ENCODE data around the gene WNT3A.
A peak's percentile ranks its signal among the peaks of the same experiment; 100 is the strongest.
"Not testable (repeated sequence)": the region's sequence is repeated elsewhere in the genome, so short reads cannot be mapped to it uniquely, and the experiment has no call there.

Gene WNT3A

GRCh38 chr1:228011721-228012311, 5.0 kb downstream of the WNT3A start:
- DNase-seq (ENCODE audit: low read depth in 1 of 2, low spot score in 1 of 2) = no peak
- TF ChIP-seq JUND (IDR thresholded peaks at IDR 0.05; ENCODE audit: low read depth) = no peak
- in situ Hi-C loops (cut with HindIII; ENCODE audit: low pct_unique_long_range_greater_than_20kb, low sequenced_read_pairs) = no loop called here

DNA sequence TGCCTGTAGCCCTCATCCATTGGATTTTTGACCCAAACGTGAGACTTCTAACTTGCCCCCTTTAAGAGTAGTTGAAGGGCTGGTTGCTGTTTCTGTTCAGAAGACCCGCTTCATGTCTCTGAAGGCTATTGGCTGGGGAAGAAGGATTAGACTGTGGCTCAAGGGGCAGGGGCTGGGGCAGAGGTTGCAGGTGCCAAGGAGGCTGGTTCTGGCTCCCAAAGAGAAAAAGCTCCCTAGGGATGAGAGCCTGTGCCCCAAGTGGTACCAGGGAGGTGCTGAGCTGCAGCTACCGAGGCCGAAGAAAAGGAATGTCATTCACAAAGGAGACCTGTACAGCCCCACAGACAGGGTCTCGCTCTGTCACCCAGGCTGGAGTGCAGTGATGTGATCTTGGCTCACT, 5.8 kb downstream of the WNT3A start:
- in situ Hi-C loops (cut with HindIII; ENCODE audit: low pct_unique_long_range_greater_than_20kb, low sequenced_read_pairs) = no loop called here
- no peak for DNase-seq (ENCODE audit: low read depth in 1 of 2, low spot score in 1 of 2)
- no peak for TF ChIP-seq JUND (IDR thresholded peaks at IDR 0.05; ENCODE audit: low read depth)

GRCh38 chr1:228013131-228013934, 6.5 kb downstream of the WNT3A start:
- DNase-seq (ENCODE audit: low read depth in 1 of 2, low spot score in 1 of 2) = peak; percentile 90 to 95
- in situ Hi-C loops (cut with HindIII; ENCODE audit: low pct_unique_long_range_greater_than_20kb, low sequenced_read_pairs) = no loop called here

DNA sequence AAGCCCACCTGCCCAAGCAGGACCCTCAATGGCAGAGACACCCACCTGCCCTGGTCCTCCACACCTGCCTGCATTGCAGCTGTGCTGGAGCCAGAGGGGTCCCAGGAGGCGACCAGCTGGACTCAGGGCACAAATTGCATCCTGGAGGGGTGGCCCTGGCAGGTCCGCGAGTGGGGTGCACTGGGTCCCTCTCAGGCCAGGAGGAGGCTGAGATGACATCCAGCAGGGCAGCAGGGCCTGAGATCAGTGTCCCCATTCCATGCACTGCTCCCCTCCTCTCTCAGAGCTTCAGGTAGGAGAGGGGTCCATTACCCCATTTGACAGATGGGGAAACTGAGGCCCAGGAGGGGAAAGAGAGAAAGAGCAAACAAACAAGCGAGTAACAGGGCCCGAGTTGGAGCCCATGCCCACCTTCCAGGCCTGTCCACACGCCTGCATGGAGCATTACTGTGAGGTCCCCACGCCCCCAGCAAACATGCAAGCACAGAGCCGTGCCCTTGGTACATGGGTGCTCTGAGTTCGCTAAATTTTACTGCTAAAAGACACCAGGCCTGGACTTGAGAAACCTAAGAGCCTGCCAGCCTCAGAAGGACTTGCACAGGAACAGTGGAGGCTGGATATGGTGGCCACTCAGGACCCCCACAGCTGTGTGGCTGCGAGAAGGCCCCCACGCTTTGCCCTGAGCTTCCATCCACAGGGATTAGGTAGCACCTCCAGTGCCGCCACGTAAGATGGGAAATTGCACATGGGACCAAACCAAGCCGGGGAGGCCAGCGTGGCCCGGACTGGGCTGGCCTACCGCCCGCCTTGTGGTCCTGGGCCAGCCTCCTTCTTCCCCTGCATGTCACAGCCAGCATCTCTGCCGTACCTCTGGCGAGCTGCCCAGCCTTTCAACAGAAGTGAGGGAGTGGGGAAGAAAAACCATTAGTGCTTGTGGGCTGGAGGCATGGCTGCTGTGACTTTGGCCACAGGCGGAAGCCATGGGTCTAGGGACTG, 7.4 kb downstream of the WNT3A start:
- in situ Hi-C loops (cut with HindIII; ENCODE audit: low pct_unique_long_range_greater_than_20kb, low sequenced_read_pairs) = no loop called here
- no peak for TF ChIP-seq JUND (IDR thresholded peaks at IDR 0.05; ENCODE audit: low read depth)
- DNase-seq (ENCODE audit: low read depth in 1 of 2, low spot score in 1 of 2) = no peak

More at GRCh38 chr1:228013131-228013934, 6.5 kb downstream of the WNT3A start:
- TF ChIP-seq JUND (IDR thresholded peaks at IDR 0.05; ENCODE audit: low read depth) = no peak

DNA sequence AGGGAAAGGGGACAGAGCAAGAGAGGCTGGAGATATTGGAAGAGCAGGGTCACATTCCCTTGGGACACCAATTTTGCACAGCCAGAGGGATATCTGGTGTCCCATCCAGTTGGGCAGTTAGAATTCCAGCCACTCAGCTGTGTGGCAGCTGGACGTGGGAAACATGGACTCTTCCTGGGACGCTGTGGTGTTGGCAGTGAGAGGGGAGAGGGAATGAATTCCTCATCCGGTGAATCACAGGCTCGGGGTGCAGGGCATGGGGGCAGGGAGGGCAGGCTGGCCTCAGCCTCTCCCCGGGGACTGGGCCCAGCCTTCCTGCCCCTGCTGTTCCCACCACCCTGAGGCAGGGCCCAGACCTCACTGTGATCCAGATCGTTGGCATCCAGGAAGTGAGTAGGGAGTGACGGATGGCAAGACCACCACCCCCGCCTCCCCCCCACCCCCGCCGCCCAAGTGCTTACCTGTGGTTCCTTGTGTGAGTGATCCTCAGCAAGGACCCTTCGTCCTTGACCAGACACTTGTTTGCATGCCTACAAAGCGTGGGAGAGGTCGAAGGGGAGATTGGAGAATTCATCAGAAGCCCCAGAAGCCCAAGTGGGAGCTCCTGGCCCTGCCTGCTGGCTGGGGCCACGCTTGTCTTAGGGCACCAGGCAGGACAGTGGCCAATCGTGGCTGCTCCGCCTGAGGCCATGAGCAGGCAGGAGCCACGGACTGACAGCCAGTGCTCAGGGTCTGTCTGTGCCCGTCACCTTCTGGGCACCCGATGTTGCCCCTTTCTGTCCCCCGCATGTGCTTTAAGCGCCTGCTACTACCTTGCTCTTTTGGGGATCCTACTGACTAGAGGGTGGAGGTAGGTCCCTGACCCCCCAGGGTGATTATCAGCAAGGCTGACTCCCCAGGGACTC, 8.7 kb downstream of the WNT3A start:
- TF ChIP-seq JUND (IDR thresholded peaks at IDR 0.05; ENCODE audit: low read depth) = no peak
- no peak for DNase-seq (ENCODE audit: low read depth in 1 of 2, low spot score in 1 of 2)
- in situ Hi-C loops (cut with HindIII; ENCODE audit: low pct_unique_long_range_greater_than_20kb, low sequenced_read_pairs) = no loop called here

- in situ Hi-C loops (cut with HindIII; ENCODE audit: low pct_unique_long_range_greater_than_20kb, low sequenced_read_pairs) = no loop called here
- DNase-seq (ENCODE audit: low read depth in 1 of 2, low spot score in 1 of 2) = no peak
- no peak for TF ChIP-seq JUND (IDR thresholded peaks at IDR 0.05; ENCODE audit: low read depth)
Observed at GRCh38 chr1:228016181-228016510, 9.3 kb downstream of the WNT3A start.

GRCh38 chr1:228016653-228017355, 10.0 kb downstream of the WNT3A start:
- DNase-seq (ENCODE audit: low read depth in 1 of 2, low spot score in 1 of 2) = no peak
- in situ Hi-C loops (cut with HindIII; ENCODE audit: low pct_unique_long_range_greater_than_20kb, low sequenced_read_pairs) = no loop called here
- no peak for TF ChIP-seq JUND (IDR thresholded peaks at IDR 0.05; ENCODE audit: low read depth)

DNA sequence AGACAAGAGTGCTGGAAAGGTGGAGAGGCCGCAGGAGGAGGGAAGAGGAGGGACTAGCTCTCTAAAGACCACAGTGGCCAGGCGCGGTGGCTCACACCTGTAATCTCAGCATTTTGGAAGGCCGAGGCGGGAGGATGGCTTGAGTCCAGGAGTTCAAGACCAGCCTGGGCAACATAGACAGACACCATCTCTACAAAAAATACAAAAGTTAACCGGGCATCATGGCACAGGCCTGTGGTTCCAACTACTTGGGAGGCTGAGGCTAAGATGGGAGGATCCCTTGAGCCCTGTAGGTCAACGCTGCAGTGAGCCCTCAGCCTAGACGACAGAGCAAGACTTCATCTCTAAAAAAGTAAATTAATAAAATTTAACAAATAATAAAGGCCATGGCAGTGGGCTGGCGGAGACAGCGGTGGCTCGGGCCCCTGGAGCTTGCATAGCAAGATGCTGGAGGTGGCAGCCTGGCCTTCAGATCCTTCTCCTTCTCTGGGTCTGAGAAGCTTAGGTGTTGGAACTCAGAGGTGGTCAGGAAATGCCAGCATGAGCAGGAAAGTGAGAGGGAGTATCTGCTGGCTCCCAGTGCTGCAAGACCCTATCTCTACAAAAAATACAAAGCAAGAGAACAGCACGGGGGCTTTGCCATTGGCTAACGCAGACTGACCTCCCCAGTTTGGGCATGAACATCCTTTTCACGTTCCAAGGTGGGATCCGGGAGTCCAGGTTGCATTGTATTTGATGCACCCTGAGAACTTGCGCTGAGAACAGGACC, 10.7 kb downstream of the WNT3A start:
- no peak for TF ChIP-seq JUND (IDR thresholded peaks at IDR 0.05; ENCODE audit: low read depth)
- in situ Hi-C loops (cut with HindIII; ENCODE audit: low pct_unique_long_range_greater_than_20kb, low sequenced_read_pairs) = no loop called here
- DNase-seq (ENCODE audit: low read depth in 1 of 2, low spot score in 1 of 2) = no peak

- no peak for DNase-seq (ENCODE audit: low read depth in 1 of 2, low spot score in 1 of 2)
- in situ Hi-C loops (cut with HindIII; ENCODE audit: low pct_unique_long_range_greater_than_20kb, low sequenced_read_pairs) = no loop called here
- TF ChIP-seq JUND (IDR thresholded peaks at IDR 0.05; ENCODE audit: low read depth) = no peak
Observed at GRCh38 chr1:228018125-228018398, 11.3 kb downstream of the WNT3A start.

DNA sequence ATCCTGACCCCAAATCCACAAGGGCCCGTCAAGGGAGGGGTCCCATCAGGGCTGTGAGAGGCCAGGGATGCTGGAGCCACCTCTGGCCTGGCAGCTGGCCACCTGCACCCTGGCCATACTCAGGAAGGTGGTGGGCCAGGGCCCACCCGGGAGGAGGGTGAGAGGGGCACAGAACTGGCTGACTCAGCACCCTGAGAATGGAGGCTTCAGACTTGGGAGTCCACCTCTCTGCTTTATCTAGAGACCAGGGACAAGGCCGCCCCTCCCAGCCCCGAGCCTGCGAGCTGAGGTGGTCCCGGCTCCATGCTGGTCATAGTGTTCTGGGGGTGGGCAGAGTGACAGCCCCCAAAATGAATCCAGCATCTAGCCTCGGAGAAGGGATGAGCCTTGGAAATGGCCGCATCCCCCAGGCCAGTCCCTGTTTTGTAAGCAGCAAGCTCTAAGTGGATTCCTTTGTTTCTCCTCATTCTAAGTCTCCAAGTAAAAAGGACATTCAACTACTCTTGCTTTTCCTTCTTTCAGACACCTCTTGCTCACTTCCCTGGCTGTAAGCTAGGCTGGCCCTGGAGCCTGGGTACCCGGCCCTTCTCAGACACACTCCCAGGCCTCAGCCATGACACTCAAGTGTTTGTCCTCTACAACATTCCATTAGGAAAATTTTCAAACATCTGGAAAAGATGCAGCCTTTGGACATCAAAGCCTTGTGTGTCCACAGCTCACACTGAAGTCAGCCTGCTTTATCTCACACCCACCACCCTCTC, 12.3 kb downstream of the WNT3A start:
- in situ Hi-C loops (cut with HindIII; ENCODE audit: low pct_unique_long_range_greater_than_20kb, low sequenced_read_pairs) = no loop called here

GRCh38 chr1:228019722-228020083, 12.9 kb downstream of the WNT3A start:
- DNase-seq (ENCODE audit: low read depth in 1 of 2, low spot score in 1 of 2); in situ Hi-C loops (cut with HindIII; ENCODE audit: low pct_unique_long_range_greater_than_20kb, low sequenced_read_pairs): not testable (repeated sequence)

More for the DNA sequence above, 12.3 kb downstream of the WNT3A start:
- DNase-seq (ENCODE audit: low read depth in 1 of 2, low spot score in 1 of 2) = no peak
- TF ChIP-seq JUND (IDR thresholded peaks at IDR 0.05; ENCODE audit: low read depth) = no peak
